Liver (tissue), 9 donors: Measurements from ENCODE around the gene IL11. TPM values are rescaled to one million over a fixed set of nuclear protein-coding genes. Genes with fewer than 3 reads are reported as not detected.
A peak's percentile ranks its signal among the peaks of the same experiment; 100 is the strongest.
"Not testable (repeated sequence)": the region's sequence is repeated elsewhere in the genome, so short reads cannot be mapped to it uniquely, and the experiment has no call there.

ENCODE experiments used
- DNase-seq: peaks from one replicate; pipeline ENCODE4 v3.0.0-alpha.2; 2017; ENCODE audit warnings: low spot score
- H3K27ac ChIP-seq, 2 donors: one replicate each; pipeline ENCODE4 v1.7.0; 2013; ENCODE audit warnings: inconsistent platforms in 2 of 2, low read length in 2 of 2, control low read depth in 1 of 2, low read depth in 1 of 2, mild to moderate bottlenecking in 1 of 2
- H3K27me3 ChIP-seq, 4 donors: one replicate each; pipeline versions ENCODE4 v1.6.1 to v1.7.0; 2013; ENCODE audit warnings: low read length in 3 of 4, inconsistent platforms in 1 of 4, mild to moderate bottlenecking in 1 of 4, moderate library complexity in 1 of 4; ENCODE audit not compliant: control insufficient read depth in 4 of 4, insufficient read depth in 4 of 4
- H3K36me3 ChIP-seq, 4 donors: one replicate each; pipeline versions ENCODE4 v1.6.1 to v1.7.0; 2013; ENCODE audit warnings: low read length in 3 of 4, mild to moderate bottlenecking in 3 of 4, low read depth in 1 of 4, moderate library complexity in 1 of 4; ENCODE audit not compliant: control insufficient read depth in 4 of 4, insufficient read depth in 3 of 4
- H3K4me1 ChIP-seq, 4 donors: one replicate each; pipeline versions ENCODE4 v1.6.1 to v1.7.0; 2013; ENCODE audit warnings: low read length in 3 of 4, mild to moderate bottlenecking in 3 of 4, moderate library complexity in 1 of 4; ENCODE audit not compliant: control insufficient read depth in 4 of 4, insufficient read depth in 4 of 4
- H3K4me3 ChIP-seq, 3 donors: one replicate each; pipeline versions ENCODE4 v1.6.1 to v1.7.0; 2013; ENCODE audit warnings: low read length in 3 of 3, control low read depth in 1 of 3, low read depth in 1 of 3, mild to moderate bottlenecking in 1 of 3
- H3K9ac ChIP-seq, 2 donors: one replicate each; pipeline ENCODE4 v1.7.0; 2013; ENCODE audit warnings: low read length in 2 of 2, mild to moderate bottlenecking in 2 of 2, moderate library complexity in 2 of 2, control low read depth in 1 of 2, low read depth in 1 of 2
- H3K9me3 ChIP-seq, 4 donors: one replicate each; pipeline versions ENCODE4 v1.6.1 to v1.7.0; 2013; ENCODE audit warnings: low read length in 3 of 4; ENCODE audit not compliant: control insufficient read depth in 4 of 4
- ATF3 ChIP-seq: IDR thresholded peaks from 2 replicates; pipeline ENCODE4 v1.6.1; 2016; ENCODE audit warnings: antibody characterized with exemption
- CTCF ChIP-seq: fragments of 150-350 bp; IDR thresholded peaks from 2 replicates; pipeline ENCODE4 v1.5.1; 2017; ENCODE audit warnings: improper control_type of control experiment, low read depth, low read length; ENCODE audit not compliant: missing input control
- MAX ChIP-seq: IDR thresholded peaks from 2 replicates; pipeline ENCODE4 v1.6.1; 2016; ENCODE audit warnings: antibody characterized with exemption
- NR2F2 ChIP-seq: IDR thresholded peaks from 2 replicates; pipeline ENCODE4 v1.6.1; 2016; ENCODE audit warnings: antibody characterized with exemption
- REST ChIP-seq: IDR thresholded peaks from 2 replicates; pipeline ENCODE4 v1.6.1; 2016; ENCODE audit warnings: antibody characterized with exemption, mild to moderate bottlenecking
- TAF1 ChIP-seq: conservative IDR thresholded peaks from 2 replicates; pipeline ENCODE4 v1.6.1; 2016; ENCODE audit warnings: antibody characterized with exemption, mild to moderate bottlenecking
- WGBS: extraction: QIAGEN DNeasy Blood & Tissue Kit; methylation state at CpG from one replicate; pipeline ENCODE4 v1.1.7; 2013; 5-methylcytosine and 5-hydroxymethylcytosine counted together
- polyA plus RNA-seq, 2 donors: library from polyadenylated mRNA; stranded (reverse) in 1 of 2; unstranded in 1 of 2; fragments of 200-250 nt in 1 of 2; fragments of >200 nt in 1 of 2; fragmentation: Nextera tagmentation in 1 of 2; extraction: Ambion mirVana in 1 of 2; gene quantifications; one replicate each; pipeline versions ENCODE4 v1.2.1 to v1.2.3, GENCODE V29; 2013 to 2015
- total RNA-seq, 2 donors: library from RNA; depleted of rRNA; stranded (reverse); fragments of >200 nt; gene quantifications; one replicate each; pipeline ENCODE4 v1.2.3, GENCODE V29; 2014
- donor health status: healthy.
- donor health status: healthy.
- donor health status: healthy.
- donor health status: healthy.
- donor health status: healthy.

Gene IL11
- total and polyA plus RNA-seq, 4 donors: not detected

GRCh38 chr19:55407550-55407799, 37.2 kb upstream of the IL11 start, which contains the start of gene UBE2S:
TSS of gene UBE2S (minus strand) at chr19:55407788. CDS start at chr19:55407589, 199 bp downstream.
- TF ChIP-seq TAF1 (peak; percentile 85), REST (peak; percentile 70)
- not testable (repeated sequence) for DNase-seq, H3K9me3 ChIP-seq, H3K27me3 ChIP-seq, H3K4me1 ChIP-seq, H3K36me3 ChIP-seq
- Histone ChIP-seq H3K4me3 (peak within 1 kb of the TSS; percentile 67 to 78 (median 73)), H3K9ac (peak within 1 kb of the TSS; percentile 43 to 68), H3K27ac (peak within 1 kb of the TSS; percentile 91 to 96)
- WGBS: 1% methylated on average over 36 of the region's 36 CpGs

GRCh38 chr19:55406826-55407549, 36.7 kb upstream of the IL11 start:
- TF ChIP-seq REST (no peak), NR2F2 (no peak), CTCF (no peak), ATF3 (no peak), TAF1 (no peak), MAX (no peak)
- peak; percentile 58 for DNase-seq
- Histone ChIP-seq H3K27me3 (no peaks in the 10 kb centered on the region), H3K27ac (peak overlapping the region; percentile 91 to 96), H3K4me3 (peak overlapping the region; percentile 67 to 78 (median 73)), H3K9me3 (no peaks in the 10 kb centered on the region), H3K36me3 (peaks cover 0 to 13% (median 5%) of the 10 kb centered on the region in 4 donors), H3K4me1 (peaks cover 0 to 4% (median 2%) of the 10 kb centered on the region in 4 donors), H3K9ac (peak overlapping the region; percentile 43 to 68)
- WGBS: 23% methylated on average over 35 of the region's 35 CpGs
